ENCODE data around the gene C15orf39. TPM values are rescaled to one million over a fixed set of nuclear protein-coding genes. Genes with fewer than 3 reads are reported as not detected.

The C15orf39 gene
- total RNA-seq, 2 donors from 2014 or later = 5.9 to 16.4 TPM

DNA sequence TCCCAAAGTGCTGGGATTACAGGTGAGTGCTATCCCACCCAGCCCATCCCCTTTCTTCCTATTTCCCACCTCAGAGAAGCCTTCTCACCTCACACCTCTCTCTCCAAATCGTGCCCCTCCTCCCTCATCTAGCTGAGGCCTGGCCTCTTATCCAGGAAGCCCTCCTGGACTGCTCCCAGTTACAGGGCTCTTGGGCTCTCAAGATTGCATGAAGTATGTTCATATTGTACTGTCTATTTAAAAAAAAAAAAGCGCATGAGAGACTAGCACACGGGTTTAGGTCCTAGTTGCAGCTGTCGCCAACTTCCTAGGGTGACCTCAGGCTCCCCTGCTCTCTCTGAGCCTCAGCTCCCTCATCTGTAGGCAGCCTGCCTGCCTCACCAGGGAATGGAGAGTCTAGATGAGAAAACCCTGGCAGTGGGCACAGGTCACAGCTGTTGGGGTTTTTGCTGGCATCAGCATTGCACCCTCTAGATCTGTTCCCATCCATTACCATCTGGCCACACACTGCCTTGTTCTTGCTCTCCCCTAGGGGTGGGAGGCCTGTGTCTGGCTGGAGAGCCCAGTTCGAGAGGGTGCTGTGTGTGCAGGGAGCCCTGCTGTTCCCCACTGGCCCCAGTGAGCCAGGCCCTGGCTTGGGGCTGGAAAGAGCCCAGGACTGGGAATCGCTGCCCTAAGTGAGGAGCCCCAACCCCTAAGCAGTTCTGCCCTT, 24.2 kb upstream of the C15orf39 start:
- H3K36me3 ChIP-seq = no peaks in the 10 kb centered on the region
- H3K27ac ChIP-seq = peak overlapping the region; percentile 61 to 65
- H3K4me3 ChIP-seq = no peak overlapping the region
- no peaks in the 10 kb centered on the region for H3K27me3 ChIP-seq
- H3K9me3 ChIP-seq = no peaks in the 10 kb centered on the region
- no peak for DNase-seq (ENCODE audit: low spot score)
- H3K4me1 ChIP-seq = peaks cover 0 to 50% of the 10 kb centered on the region in 2 donors
- TF ChIP-seq, protein P1, sequence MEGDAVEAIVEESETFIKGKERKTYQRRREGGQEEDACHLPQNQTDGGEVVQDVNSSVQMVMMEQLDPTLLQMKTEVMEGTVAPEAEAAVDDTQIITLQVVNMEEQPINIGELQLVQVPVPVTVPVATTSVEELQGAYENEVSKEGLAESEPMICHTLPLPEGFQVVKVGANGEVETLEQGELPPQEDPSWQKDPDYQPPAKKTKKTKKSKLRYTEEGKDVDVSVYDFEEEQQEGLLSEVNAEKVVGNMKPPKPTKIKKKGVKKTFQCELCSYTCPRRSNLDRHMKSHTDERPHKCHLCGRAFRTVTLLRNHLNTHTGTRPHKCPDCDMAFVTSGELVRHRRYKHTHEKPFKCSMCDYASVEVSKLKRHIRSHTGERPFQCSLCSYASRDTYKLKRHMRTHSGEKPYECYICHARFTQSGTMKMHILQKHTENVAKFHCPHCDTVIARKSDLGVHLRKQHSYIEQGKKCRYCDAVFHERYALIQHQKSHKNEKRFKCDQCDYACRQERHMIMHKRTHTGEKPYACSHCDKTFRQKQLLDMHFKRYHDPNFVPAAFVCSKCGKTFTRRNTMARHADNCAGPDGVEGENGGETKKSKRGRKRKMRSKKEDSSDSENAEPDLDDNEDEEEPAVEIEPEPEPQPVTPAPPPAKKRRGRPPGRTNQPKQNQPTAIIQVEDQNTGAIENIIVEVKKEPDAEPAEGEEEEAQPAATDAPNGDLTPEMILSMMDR (IDR thresholded peaks at IDR 0.05) = no peak

DNA sequence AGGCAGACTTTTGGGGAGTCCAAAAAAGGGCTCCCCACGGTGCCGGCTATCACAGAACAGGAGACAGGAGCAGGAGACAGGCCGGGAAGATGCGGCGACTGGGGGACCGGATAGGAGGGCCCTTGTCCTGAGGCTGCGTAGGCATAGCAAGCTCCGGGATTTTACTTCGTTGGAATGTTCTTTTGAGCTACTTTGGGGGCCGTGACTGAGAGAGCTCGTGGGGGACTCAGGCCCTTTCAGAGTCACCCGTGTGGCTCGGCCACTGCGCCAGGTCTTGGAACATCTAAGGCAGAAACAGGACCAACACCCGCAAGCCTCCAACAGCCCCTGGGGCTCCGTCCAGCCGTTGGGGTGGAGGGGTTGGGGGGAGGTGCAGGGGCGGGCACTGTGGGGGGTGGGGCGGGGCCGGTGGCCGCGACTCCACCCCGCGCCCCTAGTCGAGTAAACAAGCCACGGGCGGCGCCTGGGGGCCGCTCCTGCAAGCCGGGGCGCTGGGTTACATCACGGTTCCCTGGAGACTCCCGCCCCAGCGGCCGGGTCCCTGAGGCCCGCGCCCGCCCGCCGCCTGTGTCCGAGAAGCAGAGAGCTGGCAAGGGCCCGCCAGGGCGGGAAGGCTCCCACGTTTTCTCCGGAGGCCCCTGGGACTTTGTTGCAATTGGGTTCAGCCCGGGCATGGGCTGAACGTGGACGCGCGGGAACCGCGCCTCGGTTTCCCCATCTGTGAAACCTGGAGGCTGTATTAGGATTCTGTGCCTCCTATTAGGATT, 23.3 kb upstream of the C15orf39 start:
- H3K27ac ChIP-seq = peak overlapping the region; percentile 61 to 65
- TF ChIP-seq, protein P1 (IDR thresholded peaks at IDR 0.05) = no peak
- no peak for DNase-seq (ENCODE audit: low spot score)
- peak overlapping the region; percentile 21 to 44 for H3K4me3 ChIP-seq
- H3K27me3 ChIP-seq = no peaks in the 10 kb centered on the region
- no peaks in the 10 kb centered on the region for H3K36me3 ChIP-seq
- H3K9me3 ChIP-seq = no peaks in the 10 kb centered on the region
- H3K4me1 ChIP-seq = peaks cover 0 to 51% of the 10 kb centered on the region in 2 donors

DNA sequence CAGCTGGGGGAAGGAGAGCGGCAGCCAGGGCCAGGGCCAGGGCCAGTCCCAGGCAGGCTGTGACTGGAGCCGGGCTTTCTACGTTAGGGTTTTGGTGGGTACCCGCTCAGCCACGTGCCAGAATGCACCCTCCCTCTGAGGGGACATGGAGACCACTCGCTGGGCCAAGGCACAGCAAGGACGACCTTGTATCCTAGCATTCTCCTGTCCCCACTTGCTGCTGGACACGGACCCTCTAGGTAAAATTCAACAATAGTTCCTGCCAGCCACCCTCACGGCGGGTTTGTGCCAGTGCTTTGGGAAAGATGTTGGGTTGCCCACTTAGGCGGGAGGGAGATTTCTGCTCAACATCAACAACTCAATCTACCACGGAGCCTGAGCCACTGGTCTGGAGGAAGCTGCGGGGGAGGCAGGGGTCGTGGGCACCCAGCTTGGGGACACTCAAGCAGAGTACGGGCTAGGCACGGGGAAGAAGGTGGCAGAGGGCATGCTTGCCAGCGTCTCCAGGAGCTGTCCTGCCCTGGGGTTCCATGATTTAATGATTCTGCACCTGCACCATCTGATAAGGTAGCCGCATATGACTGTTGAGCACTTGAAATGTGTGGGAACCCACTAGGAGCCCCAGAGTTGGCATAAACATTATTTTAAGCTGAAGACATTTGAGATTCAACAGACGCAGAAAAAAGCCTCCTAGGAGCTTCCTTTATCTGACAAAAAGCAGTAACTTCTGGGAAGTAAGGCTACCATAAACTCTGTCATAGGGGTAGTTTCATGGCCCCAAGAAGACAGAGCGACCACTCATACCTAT, 22.5 kb upstream of the C15orf39 start:
- peaks cover 0 to 51% of the 10 kb centered on the region in 2 donors for H3K4me1 ChIP-seq
- H3K9me3 ChIP-seq = no peaks in the 10 kb centered on the region
- TF ChIP-seq, protein P1 (IDR thresholded peaks at IDR 0.05) = no peak
- peak overlapping the region; percentile 61 to 65 for H3K27ac ChIP-seq
- H3K36me3 ChIP-seq = no peaks in the 10 kb centered on the region
- no peak for DNase-seq (ENCODE audit: low spot score)
- H3K4me3 ChIP-seq = peak overlapping the region; percentile 21 to 44
- H3K27me3 ChIP-seq = no peaks in the 10 kb centered on the region

DNA sequence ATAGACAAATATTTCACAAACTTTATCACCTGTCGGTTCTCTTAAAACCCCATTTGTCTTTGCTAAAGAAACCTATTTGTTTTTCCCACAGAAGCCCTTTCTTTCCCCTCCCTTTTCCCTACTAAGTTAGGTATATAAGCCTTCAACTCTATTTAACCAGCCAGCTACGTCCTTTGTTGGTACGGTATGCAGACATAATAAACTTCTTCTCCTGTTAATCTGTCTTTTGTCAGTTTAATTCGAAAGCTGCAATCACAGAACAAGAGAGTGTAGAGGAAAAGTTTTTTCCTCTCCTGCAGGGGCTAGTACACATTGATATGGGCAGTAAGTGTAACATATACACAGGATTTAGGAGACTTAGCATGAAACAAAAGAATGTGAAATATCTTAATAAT, 21.9 kb upstream of the C15orf39 start:
- H3K9me3 ChIP-seq = no peaks in the 10 kb centered on the region
- TF ChIP-seq, protein P1 (IDR thresholded peaks at IDR 0.05) = no peak
- no peaks in the 10 kb centered on the region for H3K27me3 ChIP-seq
- DNase-seq (ENCODE audit: low spot score) = no peak
- peaks cover 0 to 51% of the 10 kb centered on the region in 2 donors for H3K4me1 ChIP-seq
- H3K27ac ChIP-seq = peak overlapping the region in 1 of 2 donors; percentile 61
- H3K4me3 ChIP-seq = no peak overlapping the region
- H3K36me3 ChIP-seq = no peaks in the 10 kb centered on the region

DNA sequence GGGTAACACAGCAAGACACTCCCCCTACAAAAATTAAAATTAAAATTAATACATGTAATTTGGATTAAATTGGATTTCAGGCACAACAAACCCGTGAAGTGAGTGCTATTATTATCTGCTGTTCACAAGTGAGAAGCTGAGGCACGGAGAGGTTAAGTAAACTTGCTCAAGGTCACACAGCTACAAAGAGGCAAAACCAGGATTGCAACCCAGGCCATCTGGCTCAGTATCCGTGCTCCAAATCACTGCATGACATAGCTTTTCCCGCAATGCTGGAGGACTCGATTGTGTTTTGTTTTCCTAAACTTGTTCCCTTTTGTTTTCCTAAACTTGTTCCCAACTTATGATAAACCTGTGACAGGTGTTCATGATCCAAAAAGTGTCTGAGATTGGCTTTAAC, 19.9 kb upstream of the C15orf39 start:
- Histone ChIP-seq H3K27me3 (no peaks in the 10 kb centered on the region), H3K9me3 (no peaks in the 10 kb centered on the region), H3K27ac (no peak overlapping the region), H3K4me1 (peaks cover 0 to 44% of the 10 kb centered on the region in 2 donors), H3K4me3 (no peak overlapping the region), H3K36me3 (no peaks in the 10 kb centered on the region)
- no peak for DNase-seq (ENCODE audit: low spot score)
- TF ChIP-seq, protein P1 (IDR thresholded peaks at IDR 0.05) = no peak

All from right atrium auricular region (tissue), 2 donors.